OCI-LY3 (cell line): Measurements from ENCODE around the gene CAPN10.

Experiments
- CTCF ChIP-seq: fragments of 200-600, 300-600 bp; sonication (generic); IDR thresholded peaks from 2 replicates; pipeline ENCODE4 v1.5.1; 2014; ENCODE audit warnings: antibody characterized with exemption, low read length, low read depth
- EZH2phosphoT487 ChIP-seq: fragments of 200-600 bp; shearing (Covaris generic); IDR thresholded peaks from 2 replicates; pipeline ENCODE4 v1.6.1; 2018; ENCODE audit warnings: antibody characterized with exemption, mixed run types, low read depth

- no peak for TF ChIP-seq CTCF
- TF ChIP-seq EZH2phosphoT487 = no peak
Observed at GRCh38 chr2:240567872-240568677, 18.5 kb upstream of the CAPN10 start, which contains the start of gene RNPEPL1.
